K562 treated with DMSO at 1 percent for 24 hours (cell line): ENCODE measurements around the gene TEX12. TPM values are rescaled to one million over a fixed set of nuclear protein-coding genes. Genes with fewer than 3 reads are reported as not detected.

Experiments used
- total RNA-seq: library from RNA; unstranded; fragments of 300-600 nt; gene quantifications from 2 replicates; pipeline ENCODE4 v1.2.3, GENCODE V29; 2022; ENCODE audit warnings: low read depth; ENCODE audit not compliant: insufficient read depth

The TEX12 gene, protein sequence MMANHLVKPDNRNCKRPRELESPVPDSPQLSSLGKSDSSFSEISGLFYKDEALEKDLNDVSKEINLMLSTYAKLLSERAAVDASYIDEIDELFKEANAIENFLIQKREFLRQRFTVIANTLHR
- not detected in 2 replicates for total RNA-seq

DNA sequence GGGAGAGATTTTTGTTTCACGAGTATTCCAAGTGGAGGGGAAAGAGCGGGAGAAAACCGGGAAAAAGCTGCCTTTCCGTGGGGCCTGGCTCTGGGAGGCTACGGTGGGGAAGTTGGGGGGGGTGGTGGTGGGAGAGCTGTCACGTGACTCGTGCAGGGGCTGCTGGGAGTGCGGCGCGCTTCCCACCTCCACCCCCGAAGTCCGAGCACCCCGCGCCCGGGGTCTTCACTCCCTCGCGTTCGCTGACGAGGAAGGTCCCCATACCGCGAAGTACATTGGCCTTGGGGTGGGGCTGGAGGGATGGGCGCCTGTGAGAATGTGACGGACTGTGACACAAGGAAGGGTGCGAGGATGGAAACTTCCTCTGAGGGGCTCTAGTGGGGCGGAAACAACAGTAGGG, at the start of gene TEX12:
Gene TEX12, plus strand, starts transcription at position 228 of the 400 bp plus-strand sequence. CDS start 1,897 bp downstream, outside the sequence.

GRCh38 chr11:112163875-112164685, 3.1 kb upstream of the TEX12 start, which contains the start of gene IL18:
IL18 (minus strand) TSS chr11:112164094; CDS start chr11:112155053, 9,041 bp downstream.

DNA sequence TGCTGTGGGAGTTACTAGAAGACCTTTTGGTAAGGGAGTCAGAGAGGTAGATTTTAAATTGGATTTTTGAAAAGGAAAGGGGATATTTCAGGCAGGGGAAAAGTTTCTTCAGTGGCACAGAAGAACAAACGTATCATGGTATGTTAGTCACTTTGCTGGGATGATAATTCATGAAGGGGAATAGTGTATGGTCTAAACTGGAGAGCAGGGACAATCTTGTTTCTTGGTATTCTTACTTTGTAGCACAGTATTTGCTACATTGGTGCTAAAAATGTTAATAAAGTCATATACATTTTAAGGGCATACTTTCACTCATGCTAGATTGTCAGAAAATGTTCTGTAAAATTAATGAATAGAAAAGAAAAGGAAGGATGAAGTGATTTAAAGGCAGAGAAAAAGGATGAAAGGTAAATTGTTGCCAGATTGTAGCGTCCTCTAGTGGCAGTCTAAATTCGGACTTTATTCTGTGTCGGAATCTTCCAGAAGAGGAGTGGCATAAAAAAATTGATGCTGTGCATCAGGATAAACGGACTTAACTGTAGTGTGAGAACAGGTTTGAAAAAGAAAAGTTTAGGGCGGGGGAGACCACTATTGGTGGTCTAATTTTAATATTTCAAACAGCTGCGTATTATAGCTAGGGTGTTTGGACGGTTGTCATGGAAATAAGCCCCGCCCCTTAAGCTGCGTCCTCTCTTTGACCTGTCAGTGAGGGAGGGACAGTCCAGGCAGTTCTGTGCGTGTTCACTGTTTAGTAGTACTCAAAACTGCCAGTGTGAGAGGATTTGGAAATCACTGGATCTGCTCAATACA, 7.8 kb downstream of the TEX12 start, which contains the start of gene BCO2:
Gene BCO2, plus strand, starts transcription at position 724 of the 810 bp plus-strand sequence. CDS start 90 bp downstream, outside the sequence.

Other genes starting within 250 kb of the TEX12 start
- 2.5 and 4.2 TPM in 2 replicates for gene C11orf52, start 248.5 kb upstream of the TEX12 start, total RNA-seq
- 2.0 and 2.5 TPM in 2 replicates for gene DIXDC1, start 230.0 kb upstream of the TEX12 start, total RNA-seq
- gene DLAT, start 142.0 kb upstream of the TEX12 start, total RNA-seq: 33.2 and 37.5 TPM in 2 replicates
- gene PIH1D2, start 93.4 kb upstream of the TEX12 start, total RNA-seq: 1.4 TPM in 1 of 2 replicates, not detected in the other
- gene NKAPD1, start 93.1 kb upstream of the TEX12 start, total RNA-seq: 11.8 and 12.5 TPM in 2 replicates
- gene TIMM8B, start 80.6 kb upstream of the TEX12 start, total RNA-seq: 64.3 and 70.5 TPM in 2 replicates
- gene SDHD, start 80.5 kb upstream of the TEX12 start, total RNA-seq: 87.3 and 101 TPM in 2 replicates
- 15.9 and 19.6 TPM in 2 replicates for gene IL18, start 3.3 kb upstream of the TEX12 start, total RNA-seq
- gene BCO2, start 8.1 kb downstream of the TEX12 start, total RNA-seq: 1.2 TPM in 1 of 2 replicates, not detected in the other
- gene PTS, start 59.1 kb downstream of the TEX12 start, total RNA-seq: 23.6 and 25.5 TPM in 2 replicates
- gene PLET1, start 93.5 kb downstream of the TEX12 start, total RNA-seq: not detected in 2 replicates